Panc1 (cell line): ENCODE measurements around the gene TMEM151B. TPM values are rescaled to one million over a fixed set of nuclear protein-coding genes. Genes with fewer than 3 reads are reported as not detected.

Experiments used
- ATAC-seq: fragments of 200-7000 bp; cut with Tn5 transposase; 2 replicates; pipeline ENCODE4 v1.9.1; 2020; ENCODE audit warnings: mild to moderate bottlenecking, moderate library complexity
- BruUV-seq: library from RNA; stranded (reverse); fragments of 400-500 nt; replicated peaks from 2 replicates; lab custom pipeline; 2021; lab: Mats Ljungman, UMichigan
- CTCF ChIA-PET: fragments of 300-600 bp; sonication (Branson Sonifier 250); formaldehyde crosslinking; loops from one replicate; lab custom pipeline; 2022; ENCODE audit warnings: antibody characterized with exemption; lab: Charles Lee
- POLR2A ChIA-PET: fragments of 300-600 bp; sonication (Branson Sonifier 250); formaldehyde crosslinking; loops from one replicate; lab custom pipeline; 2022; ENCODE audit warnings: antibody characterized with exemption; lab: Charles Lee
- DNase-seq: peaks from one replicate; pipeline ENCODE4 v3.0.0-alpha.2; 2010; ENCODE audit warnings: low read depth, low spot score
- H3K27ac ChIP-seq: 2 replicates; pipeline ENCODE4 v1.5.1; 2011; ENCODE audit warnings: mild to moderate bottlenecking, low read length, inconsistent platforms
- H3K27me3 ChIP-seq: fragments of 200-500 bp; sonication (Bioruptor generic); 2 replicates; pipeline ENCODE4 v1.6.0; 2014; ENCODE audit warnings: low read length, inconsistent platforms; ENCODE audit not compliant: control insufficient read depth, insufficient read depth
- H3K36me3 ChIP-seq: fragments of 200-500 bp; sonication (Bioruptor generic); 2 replicates; pipeline ENCODE4 v1.5.1; 2014; ENCODE audit warnings: inconsistent platforms, mild to moderate bottlenecking, low read length, moderate library complexity; ENCODE audit not compliant: control insufficient read depth, insufficient read depth
- H3K4me1 ChIP-seq: 2 replicates; pipeline ENCODE4 v1.5.1; 2011; ENCODE audit warnings: inconsistent platforms, mild to moderate bottlenecking, low read length, moderate library complexity; ENCODE audit not compliant: control insufficient read depth, insufficient read depth
- H3K4me3 ChIP-seq, 2 experiments: 2 replicates each; pipeline ENCODE4 v1.5.1; 2011 to 2012; ENCODE audit warnings: low read depth in 2 of 2, low read length in 2 of 2, mild to moderate bottlenecking in 2 of 2, inconsistent platforms in 1 of 2, moderate library complexity in 1 of 2
- H3K9me3 ChIP-seq: fragments of 200-500 bp; sonication (Bioruptor generic); 2 replicates; pipeline ENCODE4 v1.5.1; 2014; ENCODE audit warnings: low read depth, mild to moderate bottlenecking, inconsistent platforms, low read length, moderate library complexity; ENCODE audit not compliant: control insufficient read depth, insufficient read depth
- POLR2AphosphoS5 ChIP-seq: IDR thresholded peaks from 2 replicates; pipeline ENCODE4 v1.6.1; 2012; ENCODE audit warnings: mild to moderate bottlenecking, low read depth, low read length, moderate library complexity
- SIN3A ChIP-seq: IDR thresholded peaks from 2 replicates; pipeline ENCODE4 v1.6.1; 2012; ENCODE audit warnings: low read depth, mild to moderate bottlenecking, low read length, moderate library complexity, borderline replicate concordance; ENCODE audit not compliant: insufficient read depth
- TCF7L2 ChIP-seq: IDR thresholded peaks from 2 replicates; pipeline ENCODE4 v1.6.1; 2011; ENCODE audit warnings: mild to moderate bottlenecking, low read depth, low read length, inconsistent platforms
- in situ Hi-C: cut with HindIII; loops from 2 replicates; pipeline ENCODE4 v1.10.0; 2016; ENCODE audit warnings: low sequenced_read_pairs, low pct_unique_long_range_greater_than_20kb
- intact Hi-C: fragments of 100-400 bp; cut with micrococcal nuclease; formaldehyde crosslinking; loops from one replicate; pipeline ENCODE4 v1.10.0; 2022; ENCODE audit not compliant: unreplicated experiment
- total RNA-seq: library from RNA; stranded (reverse); gene quantifications from one replicate; pipeline ENCODE4 v1.2.1, GENCODE V29; 2021; ENCODE audit not compliant: unreplicated experiment
- TF ChIP-seq, protein P1 (sequence below), 2 experiments: IDR thresholded peaks; 2 replicates each; pipeline ENCODE4 v1.6.1; 2011 to 2012; ENCODE audit warnings: low read depth in 2 of 2, control low read depth in 1 of 2, low read length in 1 of 2, mild to moderate bottlenecking in 1 of 2, moderate library complexity in 1 of 2; ENCODE audit not compliant: insufficient read depth in 1 of 2
- TF ChIP-seq, protein P2 (sequence below): fragments of 450-650 bp; IDR thresholded peaks from 2 replicates; pipeline ENCODE4 v1.5.1; 2017; ENCODE audit warnings: mild to moderate bottlenecking

Gene TMEM151B
- total RNA-seq, 1 experiment from 2014 or later: 0.18 TPM

DNA sequence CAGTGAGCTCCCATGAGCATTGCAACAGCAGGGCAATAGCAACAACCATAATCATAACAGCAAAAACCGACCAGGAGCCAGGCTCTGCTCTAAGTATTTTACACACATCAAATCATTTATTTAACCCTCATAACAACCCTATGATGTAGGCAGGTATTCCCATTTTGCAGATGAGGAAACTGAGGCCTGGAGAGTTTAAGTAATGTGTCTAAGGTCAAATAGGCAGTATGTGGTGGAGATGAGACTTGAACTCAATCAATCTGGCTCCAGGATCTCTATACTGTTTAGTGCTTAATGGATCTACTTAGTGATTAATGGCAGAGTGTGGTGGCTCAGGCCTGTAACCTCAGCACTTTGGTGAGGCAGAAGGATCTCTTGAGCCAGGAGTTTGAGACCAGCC, 3.4 kb downstream of the TMEM151B start:
- H3K36me3 ChIP-seq: no peaks in the 10 kb centered on the region
- DNase-seq: no peak
- in situ Hi-C loops: no loop called here
- H3K4me3 ChIP-seq: no peak overlapping the region
- POLR2A ChIA-PET: no interaction called here
- intact Hi-C loops: no loop called here
- H3K9me3 ChIP-seq: no peaks in the 10 kb centered on the region
- ATAC-seq: no peak
- H3K27me3 ChIP-seq: peaks cover 16% of the 10 kb centered on the region
- H3K4me1 ChIP-seq: no peaks in the 10 kb centered on the region
- BruUV-seq: no TSS peak
- CTCF ChIA-PET: interaction anchor here (0.6 kb wide), 1 partner anchor 66 kb away, joined by 3 read pairs; no protein-coding TSS in a partner anchor
- no peak overlapping the region for H3K27ac ChIP-seq
- TF ChIP-seq SIN3A (no peak), POLR2AphosphoS5 (no peak)
- TF ChIP-seq, protein P1, sequence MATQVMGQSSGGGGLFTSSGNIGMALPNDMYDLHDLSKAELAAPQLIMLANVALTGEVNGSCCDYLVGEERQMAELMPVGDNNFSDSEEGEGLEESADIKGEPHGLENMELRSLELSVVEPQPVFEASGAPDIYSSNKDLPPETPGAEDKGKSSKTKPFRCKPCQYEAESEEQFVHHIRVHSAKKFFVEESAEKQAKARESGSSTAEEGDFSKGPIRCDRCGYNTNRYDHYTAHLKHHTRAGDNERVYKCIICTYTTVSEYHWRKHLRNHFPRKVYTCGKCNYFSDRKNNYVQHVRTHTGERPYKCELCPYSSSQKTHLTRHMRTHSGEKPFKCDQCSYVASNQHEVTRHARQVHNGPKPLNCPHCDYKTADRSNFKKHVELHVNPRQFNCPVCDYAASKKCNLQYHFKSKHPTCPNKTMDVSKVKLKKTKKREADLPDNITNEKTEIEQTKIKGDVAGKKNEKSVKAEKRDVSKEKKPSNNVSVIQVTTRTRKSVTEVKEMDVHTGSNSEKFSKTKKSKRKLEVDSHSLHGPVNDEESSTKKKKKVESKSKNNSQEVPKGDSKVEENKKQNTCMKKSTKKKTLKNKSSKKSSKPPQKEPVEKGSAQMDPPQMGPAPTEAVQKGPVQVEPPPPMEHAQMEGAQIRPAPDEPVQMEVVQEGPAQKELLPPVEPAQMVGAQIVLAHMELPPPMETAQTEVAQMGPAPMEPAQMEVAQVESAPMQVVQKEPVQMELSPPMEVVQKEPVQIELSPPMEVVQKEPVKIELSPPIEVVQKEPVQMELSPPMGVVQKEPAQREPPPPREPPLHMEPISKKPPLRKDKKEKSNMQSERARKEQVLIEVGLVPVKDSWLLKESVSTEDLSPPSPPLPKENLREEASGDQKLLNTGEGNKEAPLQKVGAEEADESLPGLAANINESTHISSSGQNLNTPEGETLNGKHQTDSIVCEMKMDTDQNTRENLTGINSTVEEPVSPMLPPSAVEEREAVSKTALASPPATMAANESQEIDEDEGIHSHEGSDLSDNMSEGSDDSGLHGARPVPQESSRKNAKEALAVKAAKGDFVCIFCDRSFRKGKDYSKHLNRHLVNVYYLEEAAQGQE (IDR thresholded peaks at IDR 0.05; ENCODE audit: insufficient read depth in 1 of 2, low read depth in 2 of 2, low read length in 1 of 2): no peak
- TF ChIP-seq, protein P2, sequence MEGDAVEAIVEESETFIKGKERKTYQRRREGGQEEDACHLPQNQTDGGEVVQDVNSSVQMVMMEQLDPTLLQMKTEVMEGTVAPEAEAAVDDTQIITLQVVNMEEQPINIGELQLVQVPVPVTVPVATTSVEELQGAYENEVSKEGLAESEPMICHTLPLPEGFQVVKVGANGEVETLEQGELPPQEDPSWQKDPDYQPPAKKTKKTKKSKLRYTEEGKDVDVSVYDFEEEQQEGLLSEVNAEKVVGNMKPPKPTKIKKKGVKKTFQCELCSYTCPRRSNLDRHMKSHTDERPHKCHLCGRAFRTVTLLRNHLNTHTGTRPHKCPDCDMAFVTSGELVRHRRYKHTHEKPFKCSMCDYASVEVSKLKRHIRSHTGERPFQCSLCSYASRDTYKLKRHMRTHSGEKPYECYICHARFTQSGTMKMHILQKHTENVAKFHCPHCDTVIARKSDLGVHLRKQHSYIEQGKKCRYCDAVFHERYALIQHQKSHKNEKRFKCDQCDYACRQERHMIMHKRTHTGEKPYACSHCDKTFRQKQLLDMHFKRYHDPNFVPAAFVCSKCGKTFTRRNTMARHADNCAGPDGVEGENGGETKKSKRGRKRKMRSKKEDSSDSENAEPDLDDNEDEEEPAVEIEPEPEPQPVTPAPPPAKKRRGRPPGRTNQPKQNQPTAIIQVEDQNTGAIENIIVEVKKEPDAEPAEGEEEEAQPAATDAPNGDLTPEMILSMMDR: no peak

DNA sequence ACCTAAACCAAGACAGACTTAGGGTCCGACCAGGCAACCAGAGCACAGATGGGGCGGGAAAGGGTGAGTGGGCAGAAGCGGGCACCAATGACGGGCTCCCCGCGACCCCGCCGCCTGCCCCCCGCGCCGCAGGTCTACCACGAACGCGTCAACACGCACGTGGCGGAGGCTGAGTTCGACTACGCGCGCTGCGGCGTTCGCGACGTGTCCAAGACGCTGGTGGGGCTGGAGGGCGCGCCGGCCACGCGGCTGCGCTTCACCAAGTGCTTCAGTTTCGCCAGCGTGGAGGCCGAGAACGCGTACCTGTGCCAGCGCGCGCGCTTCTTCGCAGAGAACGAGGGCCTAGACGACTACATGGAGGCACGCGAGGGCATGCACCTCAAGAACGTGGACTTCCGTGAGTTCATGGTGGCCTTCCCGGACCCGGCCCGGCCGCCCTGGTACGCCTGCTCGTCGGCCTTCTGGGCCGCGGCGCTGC, 5.1 kb downstream of the TMEM151B start:
- in situ Hi-C loops (no loop called here), intact Hi-C loops (no loop called here)
- Histone ChIP-seq H3K4me3 (no peak overlapping the region), H3K27ac (no peak overlapping the region), H3K27me3 (peaks cover 6% of the 10 kb centered on the region; the same call in 1 of the 2 replicates), H3K36me3 (no peaks in the 10 kb centered on the region), H3K9me3 (no peaks in the 10 kb centered on the region), H3K4me1 (no peaks in the 10 kb centered on the region)
- POLR2A ChIA-PET: interaction anchor here (0.6 kb wide), 1 partner anchor 47 kb away, joined by 4 read pairs; no protein-coding TSS in a partner anchor
- CTCF ChIA-PET: no interaction called here
- no peak for ATAC-seq
- TF ChIP-seq, protein P2: no peak
- TF ChIP-seq TCF7L2: no peak
- TF ChIP-seq POLR2AphosphoS5: no peak
- no peak for TF ChIP-seq SIN3A
- TF ChIP-seq, protein P1 (IDR thresholded peaks at IDR 0.05; ENCODE audit: insufficient read depth in 1 of 2, low read depth in 2 of 2, low read length in 1 of 2): no peak
- no TSS peak for BruUV-seq
- no peak for DNase-seq
